ENCODE data around the gene INA. TPM values are rescaled to one million over a fixed set of nuclear protein-coding genes. Genes with fewer than 3 reads are reported as not detected.

The INA gene
- total and polyA plus RNA-seq, 2 experiments from 2014 or later, result 10.0 to 25.1 TPM

DNA sequence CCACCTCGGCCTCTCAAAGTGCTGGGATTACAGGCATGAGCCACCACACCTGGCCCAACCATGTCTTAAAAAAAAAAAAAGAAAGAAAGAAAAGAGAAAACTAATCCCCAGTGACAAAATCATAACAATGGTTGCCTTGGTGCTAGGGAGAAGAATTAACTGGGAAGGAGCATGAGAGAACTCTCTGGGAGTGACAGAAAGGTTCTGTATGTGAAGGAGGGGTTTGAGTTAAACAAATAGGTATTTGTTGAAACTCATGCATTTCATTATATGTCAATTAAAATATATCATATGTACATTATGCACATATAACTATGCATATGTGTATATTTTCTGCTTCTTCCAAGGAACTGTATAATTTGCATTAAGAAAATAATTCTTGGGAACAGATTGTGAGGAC is 33.3 kb downstream of the INA start:
- Histone ChIP-seq H3K36me3 (ENCODE audit: insufficient read depth) (peaks cover 33% of the 10 kb centered on the region), H3K79me2 (replicated peaks; ENCODE audit: insufficient read depth) (no peaks in the 10 kb centered on the region), H3K4me1 (ENCODE audit: insufficient read depth) (no peaks in the 10 kb centered on the region), H3K27ac (ENCODE audit: low read depth) (no peak overlapping the region), H3K27me3 (ENCODE audit: insufficient read depth) (no peaks in the 10 kb centered on the region), H3F3A (replicated peaks; ENCODE audit: low read depth) (0 out of 2 replicates have a peak, but pooled peaks cover 3% of the 10 kb centered on the region), H4K20me1 (replicated peaks; ENCODE audit: insufficient read depth) (no peaks in the 10 kb centered on the region), H3K4me2 (no peak overlapping the region), H3K9me2 (ENCODE audit: insufficient read depth) (no peaks in the 10 kb centered on the region), H3K4me3 (no peak overlapping the region), H2AFZ (no peak overlapping the region)
- DNase-seq (ENCODE audit: low spot score) (no peak), ATAC-seq (no peak)
- no peaks in the 10 kb centered on the region for H3K9me3 Mint-ChIP-seq
- TF ChIP-seq EZH2phosphoT487 (IDR thresholded peaks at IDR 0.05; ENCODE audit: unreplicated experiment), result no peak
- TF ChIP-seq REST (IDR thresholded peaks at IDR 0.05; ENCODE audit: unreplicated experiment), result no peak
- TF ChIP-seq ZNF114 (CRISPR knock-in tag; IDR thresholded peaks at IDR 0.05), result no peak
- no peak for TF ChIP-seq POLR2AphosphoS5 (IDR thresholded peaks at IDR 0.05; ENCODE audit: low read depth)
- no peak for TF ChIP-seq ZNF331 (CRISPR knock-in tag; IDR thresholded peaks at IDR 0.05; ENCODE audit: low read depth)
- no peaks in the 10 kb centered on the region for H3K4me1 Mint-ChIP-seq
- H3K36me3 Mint-ChIP-seq (ENCODE audit: low read depth), result peaks cover 54% of the 10 kb centered on the region; the same call in 2 of the 3 replicates
- H3K27me3 Mint-ChIP-seq (ENCODE audit: insufficient read depth, low read depth, poor library complexity), result no peaks in the 10 kb centered on the region
- H3K27ac Mint-ChIP-seq, result no peak overlapping the region
- no peak overlapping the region for H3K4me3 Mint-ChIP-seq

GRCh38 chr10:103316087-103316486 is 39.1 kb downstream of the INA start:
- H4K20me1 ChIP-seq (replicated peaks; ENCODE audit: insufficient read depth), result no peaks in the 10 kb centered on the region; the same call in 1 of the 2 replicates
- H3K4me1 ChIP-seq (ENCODE audit: insufficient read depth), result no peaks in the 10 kb centered on the region
- no peak overlapping the region for H3K4me2 ChIP-seq
- Mint-ChIP-seq H3K4me3 (no peak overlapping the region), H3K27ac (no peak overlapping the region), H3K4me1 (no peaks in the 10 kb centered on the region), H3K36me3 (ENCODE audit: low read depth) (peaks cover 45% of the 10 kb centered on the region), H3K9me3 (no peaks in the 10 kb centered on the region), H3K27me3 (ENCODE audit: insufficient read depth, low read depth, poor library complexity) (no peaks in the 10 kb centered on the region)
- H3K9me2 ChIP-seq (ENCODE audit: insufficient read depth), result no peaks in the 10 kb centered on the region
- DNase-seq (ENCODE audit: low spot score) (no peak), ATAC-seq (no peak)
- H3K79me2 ChIP-seq (replicated peaks; ENCODE audit: insufficient read depth), result no peaks in the 10 kb centered on the region
- H3K4me3 ChIP-seq, result no peak overlapping the region
- 0 out of 2 replicates have a peak, but pooled peaks cover 3% of the 10 kb centered on the region for H3F3A ChIP-seq (replicated peaks; ENCODE audit: low read depth)
- peaks cover 25% of the 10 kb centered on the region for H3K36me3 ChIP-seq (ENCODE audit: insufficient read depth)
- no peak overlapping the region for H3K27ac ChIP-seq (ENCODE audit: low read depth)
- no peaks in the 10 kb centered on the region for H3K27me3 ChIP-seq (ENCODE audit: insufficient read depth)
- H2AFZ ChIP-seq, result no peak overlapping the region
- TF ChIP-seq EZH2phosphoT487 (IDR thresholded peaks at IDR 0.05; ENCODE audit: unreplicated experiment) (no peak), POLR2AphosphoS5 (IDR thresholded peaks at IDR 0.05; ENCODE audit: low read depth) (no peak), CREB1 (CRISPR knock-in tag; IDR thresholded peaks at IDR 0.05; ENCODE audit: low read depth) (no peak), ZNF331 (CRISPR knock-in tag; IDR thresholded peaks at IDR 0.05; ENCODE audit: low read depth) (no peak), NANOG (IDR thresholded peaks at IDR 0.05; ENCODE audit: borderline replicate concordance) (no peak), JUNB (IDR thresholded peaks at IDR 0.05; ENCODE audit: unreplicated experiment) (no peak), STAT1 (IDR thresholded peaks at IDR 0.05; ENCODE audit: unreplicated experiment) (no peak)
- TF ChIP-seq, protein P1, sequence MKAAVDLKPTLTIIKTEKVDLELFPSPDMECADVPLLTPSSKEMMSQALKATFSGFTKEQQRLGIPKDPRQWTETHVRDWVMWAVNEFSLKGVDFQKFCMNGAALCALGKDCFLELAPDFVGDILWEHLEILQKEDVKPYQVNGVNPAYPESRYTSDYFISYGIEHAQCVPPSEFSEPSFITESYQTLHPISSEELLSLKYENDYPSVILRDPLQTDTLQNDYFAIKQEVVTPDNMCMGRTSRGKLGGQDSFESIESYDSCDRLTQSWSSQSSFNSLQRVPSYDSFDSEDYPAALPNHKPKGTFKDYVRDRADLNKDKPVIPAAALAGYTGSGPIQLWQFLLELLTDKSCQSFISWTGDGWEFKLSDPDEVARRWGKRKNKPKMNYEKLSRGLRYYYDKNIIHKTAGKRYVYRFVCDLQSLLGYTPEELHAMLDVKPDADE (IDR thresholded peaks at IDR 0.05), result no peak
- TF ChIP-seq, protein P2, sequence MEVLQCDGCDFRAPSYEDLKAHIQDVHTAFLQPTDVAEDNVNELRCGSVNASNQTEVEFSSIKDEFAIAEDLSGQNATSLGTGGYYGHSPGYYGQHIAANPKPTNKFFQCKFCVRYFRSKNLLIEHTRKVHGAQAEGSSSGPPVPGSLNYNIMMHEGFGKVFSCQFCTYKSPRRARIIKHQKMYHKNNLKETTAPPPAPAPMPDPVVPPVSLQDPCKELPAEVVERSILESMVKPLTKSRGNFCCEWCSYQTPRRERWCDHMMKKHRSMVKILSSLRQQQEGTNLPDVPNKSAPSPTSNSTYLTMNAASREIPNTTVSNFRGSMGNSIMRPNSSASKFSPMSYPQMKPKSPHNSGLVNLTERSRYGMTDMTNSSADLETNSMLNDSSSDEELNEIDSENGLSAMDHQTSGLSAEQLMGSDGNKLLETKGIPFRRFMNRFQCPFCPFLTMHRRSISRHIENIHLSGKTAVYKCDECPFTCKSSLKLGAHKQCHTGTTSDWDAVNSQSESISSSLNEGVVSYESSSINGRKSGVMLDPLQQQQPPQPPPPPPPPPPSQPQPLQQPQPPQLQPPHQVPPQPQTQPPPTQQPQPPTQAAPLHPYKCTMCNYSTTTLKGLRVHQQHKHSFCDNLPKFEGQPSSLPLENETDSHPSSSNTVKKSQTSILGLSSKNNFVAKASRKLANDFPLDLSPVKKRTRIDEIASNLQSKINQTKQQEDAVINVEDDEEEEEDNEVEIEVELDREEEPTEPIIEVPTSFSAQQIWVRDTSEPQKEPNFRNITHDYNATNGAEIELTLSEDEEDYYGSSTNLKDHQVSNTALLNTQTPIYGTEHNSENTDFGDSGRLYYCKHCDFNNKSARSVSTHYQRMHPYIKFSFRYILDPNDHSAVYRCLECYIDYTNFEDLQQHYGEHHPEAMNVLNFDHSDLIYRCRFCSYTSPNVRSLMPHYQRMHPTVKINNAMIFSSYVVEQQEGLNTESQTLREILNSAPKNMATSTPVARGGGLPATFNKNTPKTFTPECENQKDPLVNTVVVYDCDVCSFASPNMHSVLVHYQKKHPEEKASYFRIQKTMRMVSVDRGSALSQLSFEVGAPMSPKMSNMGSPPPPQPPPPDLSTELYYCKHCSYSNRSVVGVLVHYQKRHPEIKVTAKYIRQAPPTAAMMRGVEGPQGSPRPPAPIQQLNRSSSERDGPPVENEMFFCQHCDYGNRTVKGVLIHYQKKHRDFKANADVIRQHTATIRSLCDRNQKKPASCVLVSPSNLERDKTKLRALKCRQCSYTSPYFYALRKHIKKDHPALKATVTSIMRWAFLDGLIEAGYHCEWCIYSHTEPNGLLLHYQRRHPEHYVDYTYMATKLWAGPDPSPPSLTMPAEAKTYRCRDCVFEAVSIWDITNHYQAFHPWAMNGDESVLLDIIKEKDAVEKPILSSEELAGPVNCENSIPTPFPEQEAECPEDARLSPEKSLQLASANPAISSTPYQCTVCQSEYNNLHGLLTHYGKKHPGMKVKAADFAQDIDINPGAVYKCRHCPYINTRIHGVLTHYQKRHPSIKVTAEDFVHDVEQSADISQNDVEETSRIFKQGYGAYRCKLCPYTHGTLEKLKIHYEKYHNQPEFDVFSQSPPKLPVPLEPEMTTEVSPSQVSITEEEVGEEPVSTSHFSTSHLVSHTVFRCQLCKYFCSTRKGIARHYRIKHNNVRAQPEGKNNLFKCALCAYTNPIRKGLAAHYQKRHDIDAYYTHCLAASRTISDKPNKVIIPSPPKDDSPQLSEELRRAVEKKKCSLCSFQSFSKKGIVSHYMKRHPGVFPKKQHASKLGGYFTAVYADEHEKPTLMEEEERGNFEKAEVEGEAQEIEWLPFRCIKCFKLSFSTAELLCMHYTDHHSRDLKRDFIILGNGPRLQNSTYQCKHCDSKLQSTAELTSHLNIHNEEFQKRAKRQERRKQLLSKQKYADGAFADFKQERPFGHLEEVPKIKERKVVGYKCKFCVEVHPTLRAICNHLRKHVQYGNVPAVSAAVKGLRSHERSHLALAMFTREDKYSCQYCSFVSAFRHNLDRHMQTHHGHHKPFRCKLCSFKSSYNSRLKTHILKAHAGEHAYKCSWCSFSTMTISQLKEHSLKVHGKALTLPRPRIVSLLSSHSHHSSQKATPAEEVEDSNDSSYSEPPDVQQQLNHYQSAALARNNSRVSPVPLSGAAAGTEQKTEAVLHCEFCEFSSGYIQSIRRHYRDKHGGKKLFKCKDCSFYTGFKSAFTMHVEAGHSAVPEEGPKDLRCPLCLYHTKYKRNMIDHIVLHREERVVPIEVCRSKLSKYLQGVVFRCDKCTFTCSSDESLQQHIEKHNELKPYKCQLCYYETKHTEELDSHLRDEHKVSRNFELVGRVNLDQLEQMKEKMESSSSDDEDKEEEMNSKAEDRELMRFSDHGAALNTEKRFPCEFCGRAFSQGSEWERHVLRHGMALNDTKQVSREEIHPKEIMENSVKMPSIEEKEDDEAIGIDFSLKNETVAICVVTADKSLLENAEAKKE (CRISPR knock-in tag; IDR thresholded peaks at IDR 0.05), result no peak
